PC-9 (cell line): ENCODE measurements around the gene MLX. TPM values are rescaled to one million over a fixed set of nuclear protein-coding genes. Genes with fewer than 3 reads are reported as not detected.
"Not testable (repeated sequence)": the region's sequence is repeated elsewhere in the genome, so short reads cannot be mapped to it uniquely, and the experiment has no call there.

Experiments used
- BruUV-seq: library from RNA; stranded (reverse); fragments of 400-500 nt; replicated peaks from 2 replicates; lab custom pipeline; 2021; lab: Mats Ljungman, UMichigan
- CTCF ChIA-PET: fragments of 300-600 bp; sonication (Branson Sonifier 250); formaldehyde crosslinking; loops from one replicate; lab custom pipeline; 2022; ENCODE audit warnings: antibody characterized with exemption; lab: Charles Lee
- POLR2A ChIA-PET: fragments of 300-600 bp; sonication (Branson Sonifier 250); formaldehyde crosslinking; loops from one replicate; lab custom pipeline; 2022; ENCODE audit warnings: antibody characterized with exemption; ENCODE audit not compliant: unreplicated experiment; lab: Charles Lee
- DNase-seq, 2 experiments: peaks; one replicate each; pipeline versions ENCODE4 v3.0.0 to v3.0.0-alpha.2; 2015 to 2022; ENCODE audit warnings: mixed read lengths in 1 of 2
- H2AFZ ChIP-seq: fragments of 200-600 bp; sonication (generic); 2 replicates; pipeline ENCODE4 v1.8.1; 2017; ENCODE audit warnings: antibody characterized with exemption
- H3F3A ChIP-seq: fragments of 200-600 bp; sonication (generic); 2 replicates; pipeline ENCODE4 v1.8.1; 2017; ENCODE audit warnings: antibody characterized with exemption, mild to moderate bottlenecking, low read depth; ENCODE audit not compliant: insufficient read depth
- H3K27ac ChIP-seq: fragments of 200-600 bp; sonication (generic); 2 replicates; pipeline ENCODE4 v1.6.1; 2016; ENCODE audit warnings: mixed run types
- H3K27me3 ChIP-seq: fragments of 200-600 bp; sonication (generic); 2 replicates; pipeline ENCODE4 v1.6.1; 2016; ENCODE audit warnings: low read depth, mixed run types; ENCODE audit not compliant: insufficient read depth
- H3K36me3 ChIP-seq: fragments of 200-600 bp; sonication (generic); 2 replicates; pipeline ENCODE4 v1.6.1; 2016; ENCODE audit warnings: low read depth, mixed run types
- H3K4me1 ChIP-seq: fragments of 200-600 bp; sonication (generic); replicated peaks from 2 replicates; pipeline ENCODE4 v1.6.1; 2016; ENCODE audit warnings: mixed run types; ENCODE audit not compliant: insufficient read depth
- H3K4me2 ChIP-seq: fragments of 200-600 bp; sonication (generic); 2 replicates; pipeline ENCODE4 v1.6.1; 2017; ENCODE audit warnings: mixed run types
- H3K4me3 ChIP-seq: fragments of 200-600 bp; sonication (generic); 2 replicates; pipeline ENCODE4 v1.6.1; 2016; ENCODE audit warnings: mixed run types
- H3K79me2 ChIP-seq: fragments of 200-600 bp; sonication (generic); 2 replicates; pipeline ENCODE4 v1.6.1; 2017; ENCODE audit warnings: low read depth, mixed run types
- H3K9me2 ChIP-seq: fragments of 200-600 bp; sonication (generic); 2 replicates; pipeline ENCODE4 v1.8.1; 2017; ENCODE audit warnings: mild to moderate bottlenecking; ENCODE audit not compliant: insufficient read depth
- H3K9me3 ChIP-seq: fragments of 200-600 bp; sonication (generic); 2 replicates; pipeline ENCODE4 v1.8.1; 2016; ENCODE audit warnings: low read depth; ENCODE audit not compliant: insufficient read depth
- H4K20me1 ChIP-seq: fragments of 200-600 bp; sonication (generic); 2 replicates; pipeline ENCODE4 v1.8.1; 2017; ENCODE audit not compliant: insufficient read depth
- CTCF ChIP-seq: fragments of 200-600 bp; sonication (generic); conservative IDR thresholded peaks from 2 replicates; pipeline ENCODE4 v1.6.1; 2017; ENCODE audit warnings: mixed run types, antibody characterized with exemption, mild to moderate bottlenecking, moderate library complexity
- EZH2 ChIP-seq: fragments of 200-600 bp; sonication (generic); IDR thresholded peaks from 2 replicates; pipeline ENCODE4 v1.8.0; 2017; ENCODE audit warnings: antibody characterized with exemption, low read depth
- intact Hi-C: fragments of 100-400 bp; cut with micrococcal nuclease; formaldehyde crosslinking; loops from one replicate; pipeline ENCODE4 v1.10.0; 2022; ENCODE audit not compliant: unreplicated experiment
- total RNA-seq: library from RNA; stranded (reverse); gene quantifications from 2 replicates; pipeline ENCODE4 v1.2.3, GENCODE V29; 2021

The MLX gene
- total RNA-seq, 1 experiment from 2014 or later: 26.0 TPM

- H2AFZ ChIP-seq: no peak overlapping the region
- no peak for TF ChIP-seq EZH2
- TF ChIP-seq CTCF: no peak
- H3K9me3 ChIP-seq: no peaks in the 10 kb centered on the region
- peak overlapping the region; percentile 86 for H3K4me2 ChIP-seq
- H3K9me2 ChIP-seq: no peaks in the 10 kb centered on the region
- H3F3A ChIP-seq: peaks cover 28% of the 10 kb centered on the region
- H3K27me3 ChIP-seq: no peaks in the 10 kb centered on the region
- intact Hi-C loops: loop anchor here (2.0 kb wide), 1 partner anchor 26 kb away; the partner anchor contains the start of gene COASY
- no peak overlapping the region for H3K27ac ChIP-seq
- H3K4me3 ChIP-seq: peak overlapping the region; percentile 61
- POLR2A ChIA-PET: no interaction called here
- DNase-seq: no peak
- H3K36me3 ChIP-seq: peaks cover 6% of the 10 kb centered on the region; the same call in 1 of the 2 replicates
- no TSS peak for BruUV-seq
- H3K79me2 ChIP-seq: peaks cover 10% of the 10 kb centered on the region
- peaks cover 30% of the 10 kb centered on the region for H3K4me1 ChIP-seq
- CTCF ChIA-PET: no interaction called here
- H4K20me1 ChIP-seq: no peaks in the 10 kb centered on the region
Observed at GRCh38 chr17:42537156-42537805, 29.6 kb upstream of the MLX start.

GRCh38 chr17:42537826-42538451, 29.0 kb upstream of the MLX start:
- H2AFZ ChIP-seq: no peak overlapping the region
- H3F3A ChIP-seq: peaks cover 27% of the 10 kb centered on the region
- H3K4me2 ChIP-seq: no peak overlapping the region
- H3K27ac ChIP-seq: no peak overlapping the region
- peaks cover 10% of the 10 kb centered on the region for H3K79me2 ChIP-seq
- peaks cover 6% of the 10 kb centered on the region; the same call in 1 of the 2 replicates for H3K36me3 ChIP-seq
- no peaks in the 10 kb centered on the region for H3K27me3 ChIP-seq
- H3K9me3 ChIP-seq: no peaks in the 10 kb centered on the region
- POLR2A ChIA-PET: no interaction called here
- DNase-seq: no peak
- H3K4me3 ChIP-seq: no peak overlapping the region
- TF ChIP-seq EZH2 (no peak), CTCF (no peak)
- CTCF ChIA-PET: no interaction called here
- BruUV-seq: no TSS peak
- peaks cover 30% of the 10 kb centered on the region for H3K4me1 ChIP-seq
- no peaks in the 10 kb centered on the region for H4K20me1 ChIP-seq
- intact Hi-C loops: loop anchor here (2.0 kb wide), 1 partner anchor 25 kb away; the partner anchor contains the start of gene COASY
- no peaks in the 10 kb centered on the region for H3K9me2 ChIP-seq

- no peak overlapping the region for H2AFZ ChIP-seq
- peaks cover 21% of the 10 kb centered on the region for H3F3A ChIP-seq
- POLR2A ChIA-PET: no interaction called here
- no peak for DNase-seq
- H3K27me3 ChIP-seq: no peaks in the 10 kb centered on the region
- CTCF ChIA-PET: no interaction called here
- H3K4me3 ChIP-seq: no peak overlapping the region
- no peaks in the 10 kb centered on the region for H3K9me3 ChIP-seq
- H4K20me1 ChIP-seq: no peaks in the 10 kb centered on the region
- no TSS peak for BruUV-seq
- TF ChIP-seq CTCF (no peak), EZH2 (no peak)
- peaks cover 6% of the 10 kb centered on the region; the same call in 1 of the 2 replicates for H3K36me3 ChIP-seq
- no peak overlapping the region for H3K4me2 ChIP-seq
- intact Hi-C loops: no loop called here
- no peak overlapping the region for H3K27ac ChIP-seq
- H3K79me2 ChIP-seq: peaks cover 10% of the 10 kb centered on the region
- peaks cover 30% of the 10 kb centered on the region for H3K4me1 ChIP-seq
- no peaks in the 10 kb centered on the region for H3K9me2 ChIP-seq
Observed at GRCh38 chr17:42538482-42538881, 28.4 kb upstream of the MLX start.

GRCh38 chr17:42540558-42540957, 26.3 kb upstream of the MLX start:
- H3K4me2 ChIP-seq, DNase-seq, CTCF ChIA-PET, POLR2A ChIA-PET, H4K20me1 ChIP-seq, intact Hi-C loops, H3K9me3 ChIP-seq, H3K27me3 ChIP-seq, H2AFZ ChIP-seq, H3K4me3 ChIP-seq, BruUV-seq, H3K9me2 ChIP-seq, H3K36me3 ChIP-seq: not testable (repeated sequence)
- Histone ChIP-seq H3K4me1 (peaks cover 25% of the 10 kb centered on the region), H3F3A (peaks cover 22% of the 10 kb centered on the region), H3K79me2 (peaks cover 10% of the 10 kb centered on the region), H3K27ac (peak overlapping the region; percentile 48; the same call in 1 of the 2 replicates)
